A673 (cell line): ENCODE data around the gene IGSF21. TPM values are rescaled to one million over a fixed set of nuclear protein-coding genes. Genes with fewer than 3 reads are reported as not detected.

Source experiments
- BruUV-seq: library from RNA; stranded (reverse); fragments of 400-500 nt; replicated peaks from 2 replicates; lab custom pipeline; 2021; lab: Mats Ljungman, UMichigan
- CTCF ChIA-PET: fragments of 300-600 bp; sonication (Branson Sonifier 250); formaldehyde crosslinking; loops from one replicate; lab custom pipeline; 2022; ENCODE audit warnings: antibody characterized with exemption; lab: Charles Lee
- POLR2A ChIA-PET: fragments of 300-600 bp; sonication (Branson Sonifier 250); formaldehyde crosslinking; loops from one replicate; lab custom pipeline; 2022; ENCODE audit warnings: antibody characterized with exemption; ENCODE audit not compliant: low non-redundant PET; lab: Charles Lee
- DNase-seq: peaks from one replicate; pipeline ENCODE4 v3.0.0-alpha.2; 2015; ENCODE audit warnings: low spot score
- H3K27ac ChIP-seq: fragments of 200-600 bp; sonication (generic); 2 replicates; pipeline ENCODE4 v1.5.1; 2016; ENCODE audit warnings: mixed run types, low read depth, mild to moderate bottlenecking, mixed read lengths, antibody characterized with exemption, low read length; ENCODE audit not compliant: poor library complexity, severe bottlenecking
- H3K27me3 ChIP-seq: fragments of 200-600 bp; sonication (generic); replicated peaks from 2 replicates; pipeline ENCODE4 v1.6.1; 2017; ENCODE audit warnings: mixed run types, low read depth, mild to moderate bottlenecking, mixed read lengths, antibody characterized with exemption, low read length; ENCODE audit not compliant: insufficient read depth, poor library complexity
- H3K36me3 ChIP-seq: fragments of 200-600 bp; sonication (generic); 2 replicates; pipeline ENCODE4 v1.6.1; 2016; ENCODE audit warnings: mixed run types, mild to moderate bottlenecking, mixed read lengths, antibody characterized with exemption, low read length; ENCODE audit not compliant: insufficient read depth, poor library complexity, severe bottlenecking
- H3K4me1 ChIP-seq: fragments of 200-600 bp; sonication (generic); 2 replicates; pipeline ENCODE4 v1.6.1; 2017; ENCODE audit warnings: mixed run types, mild to moderate bottlenecking, mixed read lengths, antibody characterized with exemption, low read length; ENCODE audit not compliant: insufficient read depth, poor library complexity, severe bottlenecking
- H3K4me3 ChIP-seq: fragments of 200-600 bp; sonication (generic); 2 replicates; pipeline ENCODE4 v1.5.1; 2016; ENCODE audit warnings: low read depth, mixed run types, mild to moderate bottlenecking, mixed read lengths, low read length; ENCODE audit not compliant: poor library complexity, severe bottlenecking
- H3K9me3 ChIP-seq: fragments of 200-600 bp; sonication (generic); 2 replicates; pipeline ENCODE4 v1.6.1; 2016; ENCODE audit warnings: mixed run types, low read depth, mild to moderate bottlenecking, mixed read lengths, antibody characterized with exemption, low read length; ENCODE audit not compliant: poor library complexity, severe bottlenecking
- CTCF ChIP-seq: fragments of 300-800, 200-600 bp; sonication (generic); conservative IDR thresholded peaks from 2 replicates; pipeline ENCODE4 v1.5.1; 2017; ENCODE audit warnings: low read depth, mild to moderate bottlenecking, antibody characterized with exemption, low read length, moderate library complexity, mixed read lengths
- EZH2 ChIP-seq: fragments of 200-600 bp; sonication (generic); IDR thresholded peaks from 2 replicates; pipeline ENCODE4 v1.6.1; 2017; ENCODE audit warnings: borderline replicate concordance, low read depth, mild to moderate bottlenecking, mixed read lengths, antibody characterized with exemption, low read length; ENCODE audit not compliant: poor library complexity, severe bottlenecking
- intact Hi-C: fragments of 100-400 bp; cut with micrococcal nuclease; formaldehyde crosslinking; loops from one replicate; pipeline ENCODE4 v1.10.0; 2022; ENCODE audit not compliant: unreplicated experiment
- total RNA-seq: library from RNA; stranded (reverse); gene quantifications from 2 replicates; pipeline ENCODE4 v1.2.3, GENCODE V29; 2021

The IGSF21 gene
- total RNA-seq, 1 experiment from 2014 or later = 3.2 TPM

- ChIA-PET POLR2A (no interaction called here), CTCF (no interaction called here)
- no TSS peak for BruUV-seq
- Histone ChIP-seq H3K27ac (peak overlapping the region; percentile 58), H3K4me3 (no peak overlapping the region), H3K36me3 (no peaks in the 10 kb centered on the region), H3K27me3 (no peaks in the 10 kb centered on the region), H3K9me3 (no peaks in the 10 kb centered on the region), H3K4me1 (peaks cover 22% of the 10 kb centered on the region)
- TF ChIP-seq EZH2 (no peak), CTCF (no peak)
- DNase-seq = no peak
- intact Hi-C loops = no loop called here
These were observed 276.9 kb downstream of the IGSF21 start for GRCh38 chr1:18384471-18384870.

- POLR2A ChIA-PET = no interaction called here
- peaks cover 25% of the 10 kb centered on the region for H3K4me1 ChIP-seq
- CTCF ChIA-PET = no interaction called here
- intact Hi-C loops = no loop called here
- peak overlapping the region; percentile 58 for H3K27ac ChIP-seq
- no peaks in the 10 kb centered on the region for H3K9me3 ChIP-seq
- no peaks in the 10 kb centered on the region for H3K36me3 ChIP-seq
- no TSS peak for BruUV-seq
- H3K4me3 ChIP-seq = no peak overlapping the region
- H3K27me3 ChIP-seq = no peaks in the 10 kb centered on the region
- DNase-seq = peak; percentile 58
- TF ChIP-seq EZH2 (no peak), CTCF (no peak)
These were observed 277.7 kb downstream of the IGSF21 start for GRCh38 chr1:18385239-18385790.

GRCh38 chr1:18386591-18386990 is 279.0 kb downstream of the IGSF21 start:
- no TSS peak for BruUV-seq
- no peak for DNase-seq
- Histone ChIP-seq H3K4me3 (no peak overlapping the region), H3K9me3 (no peaks in the 10 kb centered on the region), H3K27ac (no peak overlapping the region), H3K36me3 (no peaks in the 10 kb centered on the region), H3K27me3 (no peaks in the 10 kb centered on the region), H3K4me1 (peaks cover 29% of the 10 kb centered on the region)
- TF ChIP-seq CTCF (no peak), EZH2 (no peak)
- POLR2A ChIA-PET = no interaction called here
- CTCF ChIA-PET = no interaction called here
- intact Hi-C loops = no loop called here
